H1 (cell line): ENCODE data around the gene RAB31. TPM values are rescaled to one million over a fixed set of nuclear protein-coding genes. Genes with fewer than 3 reads are reported as not detected.
A peak's percentile ranks its signal among the peaks of the same experiment; 100 is the strongest.

Experiments
- CTCF ChIA-PET: fragments of 300-600 bp; sonication (Branson Sonifier 250); formaldehyde crosslinking; loops from one replicate; lab custom pipeline; 2021; ENCODE audit not compliant: partially characterized antibody; lab: Charles Lee
- POLR2A ChIA-PET: fragments of 300-600 bp; sonication (Branson Sonifier 250); formaldehyde crosslinking; loops from one replicate; lab custom pipeline; 2021; ENCODE audit warnings: inconsistent platforms; ENCODE audit not compliant: partially characterized antibody; lab: Charles Lee
- DNase-seq, 2 experiments: peaks; one replicate each; pipeline versions ENCODE4 v3.0.0 to v3.0.0-alpha.2; 2010 to 2022; ENCODE audit warnings: low spot score in 2 of 2, low read depth in 1 of 2, mixed read lengths in 1 of 2
- FAIRE-seq: peaks from 2 replicates; lab custom pipeline; 2011; peaks lifted over from hg19 to GRCh38; lab: Jason Lieb, UNC
- H2AFZ ChIP-seq: 2 replicates; pipeline ENCODE4 v1.8.1; 2012; ENCODE audit warnings: low read length, inconsistent platforms
- H2AK5ac ChIP-seq: 2 replicates; pipeline ENCODE4 v1.6.1; 2013; ENCODE audit warnings: low read depth, low read length
- H2BK120ac ChIP-seq: replicated peaks from 2 replicates; pipeline ENCODE3; 2013; ENCODE audit warnings: low read depth, low read length, inconsistent platforms
- H2BK12ac ChIP-seq: 2 replicates; pipeline ENCODE4 v1.6.1; 2013; ENCODE audit warnings: low read depth, low read length
- H2BK15ac ChIP-seq: 2 replicates; pipeline ENCODE4 v1.6.1; 2013; ENCODE audit warnings: low read length
- H2BK20ac ChIP-seq: 2 replicates; pipeline ENCODE4 v1.6.1; 2013; ENCODE audit warnings: low read length
- H2BK5ac ChIP-seq: 2 replicates; pipeline ENCODE4 v1.6.1; 2013; ENCODE audit warnings: low read depth, low read length
- H3K14ac ChIP-seq: 2 replicates; pipeline ENCODE4 v1.6.1; 2013; ENCODE audit warnings: inconsistent platforms; ENCODE audit not compliant: insufficient read length
- H3K18ac ChIP-seq: 2 replicates; pipeline ENCODE4 v1.6.1; 2013; ENCODE audit warnings: low read length; ENCODE audit errors: extremely low read depth
- H3K23ac ChIP-seq: 2 replicates; pipeline ENCODE4 v1.6.1; 2013; ENCODE audit warnings: inconsistent platforms; ENCODE audit not compliant: insufficient read length
- H3K23me2 ChIP-seq: 2 replicates; pipeline ENCODE4 v1.6.1; 2013; ENCODE audit warnings: low read depth, low read length
- H3K27ac ChIP-seq: 2 replicates; pipeline ENCODE4 v1.6.1; 2011; ENCODE audit warnings: low read depth, low read length, inconsistent platforms
- H3K27me3 ChIP-seq, 4 experiments: replicated peaks in 1 of 4; 1 replicate in 1 of 4; 2 replicates in 3 of 4; pipeline versions ENCODE4 v1.6.1 to v1.8.1; 2011 to 2013; ENCODE audit warnings: low read length in 3 of 4, mild to moderate bottlenecking in 3 of 4, inconsistent platforms in 2 of 4, mixed read lengths in 2 of 4, moderate library complexity in 1 of 4; ENCODE audit not compliant: control insufficient read depth in 3 of 4, insufficient read depth in 3 of 4; ENCODE audit errors: extremely low read depth in 1 of 4
- H3K36me3 ChIP-seq, 4 experiments: 2 replicates each; pipeline versions ENCODE4 v1.6.1 to v1.8.1; 2011 to 2013; ENCODE audit warnings: mild to moderate bottlenecking in 4 of 4, low read length in 3 of 4, moderate library complexity in 2 of 4, control low read depth in 1 of 4, inconsistent platforms in 1 of 4; ENCODE audit not compliant: insufficient read depth in 4 of 4, control insufficient read depth in 2 of 4
- H3K4ac ChIP-seq: replicated peaks from 2 replicates; pipeline ENCODE3; 2013; ENCODE audit warnings: low read length, low read depth, mixed read lengths, inconsistent platforms; ENCODE audit not compliant: insufficient read length
- H3K4me1 ChIP-seq, 4 experiments: replicated peaks in 1 of 4; 1 replicate in 1 of 4; 2 replicates in 3 of 4; pipeline versions ENCODE4 v1.6.1 to v1.8.1; 2011 to 2013; ENCODE audit warnings: low read length in 3 of 4, inconsistent platforms in 2 of 4, mixed read lengths in 1 of 4; ENCODE audit not compliant: insufficient read depth in 4 of 4, control insufficient read depth in 3 of 4
- H3K4me2 ChIP-seq, 2 experiments: 2 replicates each; pipeline versions ENCODE4 v1.6.1 to v1.8.1; 2011 to 2013; ENCODE audit warnings: low read depth in 2 of 2, low read length in 2 of 2, control low read depth in 1 of 2, inconsistent platforms in 1 of 2, mild to moderate bottlenecking in 1 of 2; ENCODE audit not compliant: insufficient read depth in 1 of 2
- H3K4me3 ChIP-seq, 4 experiments: fragments of 200-600, 300-600 bp in 1 of 4; sonication (generic), shearing (Covaris generic), sonication (Bioruptor Twin) in 1 of 4; 2 replicates each; pipeline versions ENCODE4 v1.5.1 to v1.8.1; 2011 to 2016; ENCODE audit warnings: low read length in 4 of 4, low read depth in 3 of 4, control low read depth in 2 of 4, inconsistent platforms in 2 of 4, mild to moderate bottlenecking in 2 of 4, mixed read lengths in 1 of 4, moderate library complexity in 1 of 4; ENCODE audit not compliant: insufficient read depth in 2 of 4; ENCODE audit errors: extremely low read depth in 1 of 4
- H3K56ac ChIP-seq: replicated peaks from 2 replicates; pipeline ENCODE3; 2013; ENCODE audit warnings: low read depth, mild to moderate bottlenecking, mixed read lengths, low read length, inconsistent platforms; ENCODE audit not compliant: insufficient read length
- H3K79me1 ChIP-seq: 2 replicates; pipeline ENCODE4 v1.6.1; 2013; ENCODE audit warnings: low read depth, low read length, control low read depth
- H3K79me2 ChIP-seq, 2 experiments: 2 replicates each; pipeline versions ENCODE4 v1.6.1 to v1.8.1; 2012 to 2013; ENCODE audit warnings: low read length in 2 of 2, mild to moderate bottlenecking in 2 of 2, inconsistent platforms in 1 of 2; ENCODE audit not compliant: insufficient read depth in 2 of 2, control insufficient read depth in 1 of 2
- H3K9ac ChIP-seq, 4 experiments: replicated peaks in 1 of 4; 1 replicate in 1 of 4; 2 replicates in 3 of 4; pipeline versions ENCODE4 v1.6.1 to v1.8.1; 2011 to 2013; ENCODE audit warnings: low read depth in 3 of 4, low read length in 3 of 4, control low read depth in 2 of 4, mild to moderate bottlenecking in 2 of 4, moderate library complexity in 2 of 4, inconsistent platforms in 1 of 4; ENCODE audit errors: extremely low read depth in 1 of 4
- H3K9me3 ChIP-seq, 2 experiments: 2 replicates each; pipeline versions ENCODE4 v1.6.1 to v1.8.1; 2012 to 2013; ENCODE audit warnings: mild to moderate bottlenecking in 2 of 2, moderate library complexity in 2 of 2, control low read depth in 1 of 2, inconsistent platforms in 1 of 2, low read depth in 1 of 2, low read length in 1 of 2, mixed read lengths in 1 of 2; ENCODE audit not compliant: insufficient read depth in 2 of 2
- H4K20me1 ChIP-seq, 2 experiments: replicated peaks in 1 of 2; 2 replicates each; pipeline versions ENCODE3 to v1.8.1; 2011 to 2013; ENCODE audit warnings: inconsistent platforms in 2 of 2, low read length in 2 of 2, mild to moderate bottlenecking in 1 of 2; ENCODE audit not compliant: insufficient read depth in 2 of 2, control insufficient read depth in 1 of 2
- H4K5ac ChIP-seq: 2 replicates; pipeline ENCODE4 v1.6.1; 2013; ENCODE audit warnings: low read length, low read depth, mixed read lengths, inconsistent platforms; ENCODE audit not compliant: insufficient read length
- H4K8ac ChIP-seq: 2 replicates; pipeline ENCODE4 v1.8.0; 2013; ENCODE audit warnings: mild to moderate bottlenecking, moderate library complexity, low read length, inconsistent platforms; ENCODE audit not compliant: insufficient read depth; ENCODE audit errors: extremely low read depth
- H4K91ac ChIP-seq: replicated peaks from 2 replicates; pipeline ENCODE3; 2013; ENCODE audit warnings: low read length, mixed read lengths, inconsistent platforms; ENCODE audit not compliant: insufficient read length
- CBX8 ChIP-seq: fragments of 300-800, 300-1000 bp; sonication (generic); IDR thresholded peaks from 2 replicates; pipeline ENCODE4 v1.7.1; 2016; ENCODE audit warnings: low read depth, low read length, borderline replicate concordance
- CEBPB ChIP-seq: IDR thresholded peaks from 2 replicates; pipeline ENCODE4 v1.6.1; 2012; ENCODE audit warnings: low read depth, low read length
- CTBP2 ChIP-seq: IDR thresholded peaks from 2 replicates; pipeline ENCODE4 v1.7.0; 2011; ENCODE audit warnings: borderline replicate concordance, mild to moderate bottlenecking, moderate library complexity, mixed read lengths, low read length; ENCODE audit not compliant: insufficient read depth, insufficient read length
- GABPA ChIP-seq: IDR thresholded peaks from 2 replicates; pipeline ENCODE4 v1.6.1; 2011; ENCODE audit warnings: mild to moderate bottlenecking, low read length, moderate library complexity, borderline replicate concordance; ENCODE audit not compliant: insufficient read depth
- JUN ChIP-seq: IDR thresholded peaks from 2 replicates; pipeline ENCODE4 v1.6.1; 2011; ENCODE audit warnings: low read depth, mild to moderate bottlenecking, improper control_type of control experiment, low read length
- JUND ChIP-seq: IDR thresholded peaks from 2 replicates; pipeline ENCODE4 v1.6.1; 2011; ENCODE audit warnings: mild to moderate bottlenecking, improper control_type of control experiment, low read length
- KDM4A ChIP-seq: IDR thresholded peaks from one replicate; pipeline ENCODE4 v1.7.1; 2012; ENCODE audit warnings: low read depth, mild to moderate bottlenecking, moderate library complexity, low read length, inconsistent platforms; ENCODE audit not compliant: severe bottlenecking
- KDM5A ChIP-seq: fragments of 200-600 bp; IDR thresholded peaks from 2 replicates; pipeline ENCODE4 v1.7.1; 2012; ENCODE audit warnings: mild to moderate bottlenecking, low read length, inconsistent platforms, mixed read lengths
- MAFK ChIP-seq: IDR thresholded peaks from 2 replicates; pipeline ENCODE4 v1.6.1; 2012; ENCODE audit warnings: low read depth, mild to moderate bottlenecking, improper control_type of control experiment, low read length
- RNF2 ChIP-seq: fragments of 200-900, 300-1000 bp; sonication (generic); IDR thresholded peaks from 2 replicates; pipeline ENCODE4 v1.7.1; 2016; ENCODE audit warnings: borderline replicate concordance, low read depth, mild to moderate bottlenecking, antibody characterized with exemption, low read length; ENCODE audit not compliant: poor library complexity, severe bottlenecking; ENCODE audit errors: missing control alignments
- SUZ12 ChIP-seq: fragments of 200-600 bp; sonication (generic); IDR thresholded peaks from 2 replicates; pipeline ENCODE4 v1.6.1; 2012; ENCODE audit warnings: mild to moderate bottlenecking, inconsistent platforms, low read length, moderate library complexity, mixed read lengths
- WGBS, 2 experiments: shearing (Covaris generic) in 1 of 2; methylation state at CpG; one replicate each; pipeline versions ENCODE4 v1.1.6 to v1.1.7; 2013 to 2015; ENCODE audit warnings: low lambda C conversion rate in 2 of 2, mixed read lengths in 2 of 2, inconsistent platforms in 1 of 2, low coverage in 1 of 2, missing lambda C conversion rate in 1 of 2; ENCODE audit not compliant: insufficient replicate concordance in 2 of 2, insufficient coverage in 1 of 2, insufficient read length in 1 of 2; ENCODE audit errors: extremely low coverage in 1 of 2, missing lambda C conversion rate in 1 of 2; 5-methylcytosine and 5-hydroxymethylcytosine counted together
- polyA plus RNA-seq, 7 experiments: library from polyadenylated mRNA; depleted of rRNA in 3 of 7; stranded (reverse) in 5 of 7; unstranded in 2 of 7; fragments of >200 nt in 5 of 7; fragments of 200-250 nt in 2 of 7; gene quantifications; 1 replicate in 5 of 7; 2 replicates in 1 of 7; 4 replicates in 1 of 7; pipeline versions ENCODE4 v1.2.1 to v1.2.3, GENCODE V29; 2011 to 2013; ENCODE audit warnings: missing spikeins in 2 of 7, mixed read lengths in 2 of 7
- total RNA-seq: library from RNA; stranded (reverse); fragmentation: NEBNext Ultra II Directional; extraction: Animal tissue kit (Norgen Biotek cat#: 25700); gene quantifications from 2 replicates; pipeline ENCODE4 v1.2.1, GENCODE V29; 2021

Gene RAB31
- total and polyA plus RNA-seq, 2 of the 8 experiments (the other 6 are each of a cell fraction or from before 2014, with no cell fraction given), result 15.2 to 40.9 TPM

DNA sequence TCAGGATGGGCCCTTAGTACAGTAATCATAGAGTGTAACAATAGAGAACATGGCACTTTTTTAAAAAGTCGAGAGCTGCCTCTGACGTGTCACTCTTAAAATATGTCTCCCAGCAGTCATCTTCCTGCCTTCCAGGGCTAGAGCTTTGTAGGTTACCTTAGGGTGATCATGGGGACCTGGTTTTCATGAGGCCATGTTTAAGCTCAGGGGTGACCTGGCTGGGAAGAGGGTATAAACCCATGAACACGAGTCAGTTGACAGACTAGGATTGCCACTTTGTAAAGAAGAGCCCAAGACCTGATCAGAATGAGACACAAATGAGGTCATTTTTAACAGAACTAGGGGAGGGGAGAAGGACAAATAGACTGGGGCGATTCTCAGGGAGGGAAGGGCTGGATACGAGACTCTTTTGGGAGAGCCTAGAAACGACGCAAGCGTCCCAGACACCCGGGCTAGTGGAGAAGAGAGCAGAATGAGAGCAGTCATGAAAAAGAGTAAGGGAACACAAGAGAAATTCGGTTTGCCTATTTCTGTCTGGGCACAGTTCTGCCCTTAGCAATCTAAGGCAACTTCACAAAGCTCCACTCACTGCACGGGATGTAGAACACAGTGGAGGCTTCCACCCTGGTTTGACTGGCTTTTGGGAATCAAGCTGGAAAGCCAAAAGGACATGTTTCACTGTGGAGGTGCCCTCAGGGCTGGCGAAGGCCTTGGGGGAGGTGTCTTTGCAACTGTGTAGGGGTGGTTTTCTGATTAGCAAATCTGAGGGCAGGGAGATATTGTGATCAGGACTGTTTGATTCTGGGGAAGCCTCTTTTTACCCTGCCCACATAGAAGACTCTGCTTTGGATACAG is 1.8 kb upstream of the RAB31 start:
- no peak overlapping the region for H2BK5ac ChIP-seq
- no peaks in the 10 kb centered on the region for H3K9me3 ChIP-seq
- H2AFZ ChIP-seq, result no peak overlapping the region
- no peak overlapping the region for H2BK120ac ChIP-seq
- CTCF ChIA-PET, result interaction anchor here (0.5 to 1.1 kb wide), 2 partner anchors 10 to 17 kb away, joined by 3 read pairs; no protein-coding TSS in a partner anchor
- peaks cover 2 to 9% (median 5%) of the 10 kb centered on the region in 4 experiments; a peak in 6 of 7 replicates for H3K4me1 ChIP-seq
- H3K56ac ChIP-seq, result no peak overlapping the region
- H2BK15ac ChIP-seq, result no peak overlapping the region
- H4K5ac ChIP-seq, result no peak overlapping the region
- H3K36me3 ChIP-seq, result no peaks in the 10 kb centered on the region
- no peak overlapping the region; a peak in 1 of 4 replicates for H3K4me2 ChIP-seq
- no peaks in the 10 kb centered on the region for H3K79me2 ChIP-seq
- H4K20me1 ChIP-seq, result peaks cover 0 to 2% of the 10 kb centered on the region in 2 experiments
- peaks cover 3% of the 10 kb centered on the region; the same call in 1 of the 2 replicates for H3K79me1 ChIP-seq
- H4K8ac ChIP-seq, result no peak overlapping the region
- 0 out of 2 replicates have a peak overlapping the region, but pooled peaks have one; percentile 18 for H2BK12ac ChIP-seq
- 86% methylated on average over 12 of the region's 12 CpGs; no CpG with 5 or more reads in 1 of the 2 experiments for WGBS, 2 experiments
- peaks cover 17% of the 10 kb centered on the region; the same call in 1 of the 2 replicates for H3K23me2 ChIP-seq
- peaks cover 0 to 37% (median 31%) of the 10 kb centered on the region in 4 experiments; a peak in 5 of 7 replicates for H3K27me3 ChIP-seq
- H3K23ac ChIP-seq, result no peak overlapping the region
- H3K18ac ChIP-seq, result no peak overlapping the region
- no peak overlapping the region; the same call in 1 of the 2 replicates for H2BK20ac ChIP-seq
- H2AK5ac ChIP-seq, result no peak overlapping the region; the same call in 1 of the 2 replicates
- no peak for DNase-seq
- H3K9ac ChIP-seq, result no peak overlapping the region
- POLR2A ChIA-PET, result interaction anchor here (0.6 kb wide), 1 partner anchor 8 kb away, joined by 3 read pairs; no protein-coding TSS in a partner anchor
- no peak overlapping the region for H3K4ac ChIP-seq
- H3K4me3 ChIP-seq, result no peak overlapping the region
- H3K14ac ChIP-seq, result no peak overlapping the region
- no peak for FAIRE-seq
- H3K27ac ChIP-seq, result no peak overlapping the region
- H4K91ac ChIP-seq, result no peak overlapping the region
- TF ChIP-seq RNF2 (no peak), KDM4A (no peak), SUZ12 (no peak), CBX8 (no peak), GABPA (no peak), JUN (no peak), MAFK (no peak), CEBPB (no peak), JUND (no peak), CTBP2 (no peak), KDM5A (no peak)
